ACHN (cell line): ENCODE results near the gene TMEM123.

Experiments used
- DNase-seq: peaks from one replicate; pipeline ENCODE4 v3.0.0-alpha.2; 2015
- in situ Hi-C: cut with HindIII; loops from 2 replicates; pipeline ENCODE4 v1.10.0; 2017; ENCODE audit warnings: low sequenced_read_pairs, low pct_ligation_motif_present, low pct_unique_long_range_greater_than_20kb

Gene TMEM123

GRCh38 chr11:102476812-102477211, 24.2 kb upstream of the TMEM123 start:
- in situ Hi-C loops: no loop called here
- no peak for DNase-seq

GRCh38 chr11:102476069-102476468, 23.5 kb upstream of the TMEM123 start:
- in situ Hi-C loops: no loop called here
- no peak for DNase-seq

GRCh38 chr11:102473543-102473942, 21.0 kb upstream of the TMEM123 start:
- DNase-seq: no peak

DNA sequence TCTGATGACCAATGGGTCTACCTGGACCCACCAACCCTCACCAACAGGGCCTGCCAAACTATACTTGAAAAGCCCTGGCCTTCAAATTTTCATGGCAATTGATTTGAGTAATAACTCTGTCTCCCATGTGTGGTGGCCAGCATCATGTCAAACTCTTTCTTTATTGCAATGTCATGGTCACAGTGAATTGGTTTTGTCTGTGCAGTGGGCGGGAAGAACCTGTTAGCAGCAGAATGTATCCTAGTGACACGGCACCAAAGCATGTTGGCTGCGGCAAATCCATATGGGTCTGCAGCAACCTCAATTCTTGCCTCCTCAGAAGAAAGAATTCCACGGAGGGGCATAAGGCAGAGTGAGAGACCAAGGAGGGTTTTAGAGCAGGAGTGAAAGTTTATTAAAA, 19.6 kb upstream of the TMEM123 start:
- DNase-seq: no peak
- in situ Hi-C loops: no loop called here

More at GRCh38 chr11:102473543-102473942, 21.0 kb upstream of the TMEM123 start:
- in situ Hi-C loops: no loop called here

DNA sequence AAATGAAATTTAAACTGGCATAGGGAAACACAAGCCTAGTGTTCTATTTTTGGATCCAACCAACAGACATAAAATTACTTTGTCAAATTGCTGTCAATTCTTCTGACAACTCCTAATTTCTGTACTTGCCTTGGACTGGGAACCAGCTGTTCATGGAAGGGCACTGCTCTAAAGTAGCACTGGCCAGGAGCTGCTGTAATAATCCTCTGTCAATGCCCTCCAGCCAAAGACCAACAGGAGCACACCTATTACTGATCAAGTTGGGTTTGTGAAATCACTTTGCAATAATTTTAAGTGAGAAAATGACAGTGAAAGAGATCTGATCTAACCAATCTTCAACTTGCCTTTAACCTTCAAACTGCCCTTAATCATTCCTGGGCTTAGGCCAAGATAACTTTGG, 18.9 kb upstream of the TMEM123 start:
- in situ Hi-C loops: no loop called here
- DNase-seq: no peak

DNA sequence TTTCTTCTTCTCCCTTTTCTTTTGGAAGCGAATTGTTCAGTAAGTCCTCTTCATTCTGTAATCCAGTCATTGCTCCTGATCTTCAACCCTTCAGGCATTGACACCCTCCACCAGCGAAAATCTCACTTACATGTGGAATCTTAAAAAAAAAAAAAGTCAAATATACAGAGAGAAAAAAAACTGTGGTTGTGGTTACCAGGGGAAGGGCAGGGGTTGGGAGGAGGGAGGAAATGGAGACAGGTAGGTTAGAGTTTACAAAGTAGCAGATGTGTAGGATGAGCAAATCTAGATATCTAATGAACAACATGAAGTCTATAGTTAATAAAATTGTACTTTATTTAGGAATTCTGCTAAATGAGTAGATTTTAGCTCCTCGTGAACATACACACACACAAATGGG, 17.7 kb upstream of the TMEM123 start:
- in situ Hi-C loops: no loop called here
- DNase-seq: no peak

- in situ Hi-C loops: no loop called here
- DNase-seq: no peak
Observed at GRCh38 chr11:102469196-102469821, 16.7 kb upstream of the TMEM123 start.

GRCh38 chr11:102468616-102469195, 16.1 kb upstream of the TMEM123 start:
- DNase-seq: no peak
- in situ Hi-C loops: no loop called here

- in situ Hi-C loops: no loop called here
- DNase-seq: no peak
Observed at GRCh38 chr11:102467853-102468580, 15.5 kb upstream of the TMEM123 start.

GRCh38 chr11:102467080-102467708, 14.6 kb upstream of the TMEM123 start:
- in situ Hi-C loops: no loop called here
- no peak for DNase-seq

DNA sequence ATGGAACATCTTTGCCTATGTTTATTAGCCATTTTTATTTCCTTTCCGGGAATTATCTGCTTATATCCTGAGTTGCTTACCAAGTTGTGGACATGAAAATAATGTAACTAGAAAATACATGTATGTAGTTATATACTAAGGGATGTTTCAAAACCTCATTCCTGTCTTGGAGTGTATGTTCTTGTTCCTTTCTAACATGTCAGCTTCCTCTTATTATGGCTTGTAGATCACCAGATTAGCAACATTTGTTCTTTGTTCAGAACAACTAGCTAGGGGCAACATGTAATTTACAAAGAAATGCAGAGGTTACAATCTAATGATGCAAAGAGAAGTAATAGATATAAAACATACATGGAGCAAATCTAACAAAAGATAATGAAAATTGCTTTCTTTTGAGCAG, 13.1 kb upstream of the TMEM123 start:
- in situ Hi-C loops: no loop called here
- DNase-seq: no peak

DNA sequence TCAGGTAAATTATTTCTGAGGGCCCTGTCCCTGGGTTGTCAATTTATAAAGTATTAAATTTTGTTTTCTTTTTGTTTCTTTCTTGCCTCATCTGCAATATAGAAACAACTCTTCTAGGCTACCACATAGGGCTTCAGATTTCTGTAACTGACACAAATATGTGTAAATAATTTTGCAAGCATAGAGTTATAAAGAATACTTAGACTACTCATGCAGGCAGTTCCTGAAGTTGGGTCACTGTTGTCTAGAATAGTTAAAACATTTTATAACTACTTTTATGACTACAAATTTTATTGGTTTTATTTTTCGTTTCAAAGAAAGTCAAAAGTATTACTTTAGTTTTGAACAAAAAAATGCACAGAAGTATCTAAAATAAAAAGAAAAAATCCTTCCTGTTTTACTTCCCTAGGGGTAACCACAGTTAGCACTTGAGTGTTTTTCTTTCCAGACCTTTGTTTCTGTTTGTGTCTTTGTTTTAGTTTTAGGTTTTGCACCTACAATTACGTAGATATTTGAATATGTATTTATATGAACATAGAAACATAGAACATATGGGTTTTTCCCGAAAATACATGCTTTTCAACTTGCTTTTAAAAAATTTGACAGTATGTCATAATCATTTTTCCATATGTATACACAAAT, 12.4 kb upstream of the TMEM123 start:
- in situ Hi-C loops: no loop called here
- DNase-seq: no peak

GRCh38 chr11:102464037-102464436, 11.5 kb upstream of the TMEM123 start:
- in situ Hi-C loops: no loop called here
- no peak for DNase-seq

DNA sequence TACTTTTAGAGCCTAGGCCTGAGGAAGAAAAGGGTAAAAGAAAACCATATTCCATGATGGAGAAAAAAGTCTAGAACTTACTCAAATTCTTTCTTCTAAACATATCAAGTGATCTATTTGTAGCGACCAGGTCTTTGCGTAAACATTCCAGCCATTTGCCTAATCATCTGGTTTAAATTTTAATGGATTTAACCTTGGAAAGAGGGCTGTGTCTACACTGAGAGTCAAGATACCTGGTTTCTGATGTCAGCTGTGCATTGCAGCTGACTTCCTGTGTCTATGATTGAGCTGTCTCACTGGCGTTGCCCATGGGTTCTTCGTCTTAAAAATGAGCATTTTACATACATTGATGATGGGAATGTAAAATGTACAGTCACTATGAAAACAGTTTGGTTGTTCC, 10.0 kb upstream of the TMEM123 start:
- in situ Hi-C loops: no loop called here

DNA sequence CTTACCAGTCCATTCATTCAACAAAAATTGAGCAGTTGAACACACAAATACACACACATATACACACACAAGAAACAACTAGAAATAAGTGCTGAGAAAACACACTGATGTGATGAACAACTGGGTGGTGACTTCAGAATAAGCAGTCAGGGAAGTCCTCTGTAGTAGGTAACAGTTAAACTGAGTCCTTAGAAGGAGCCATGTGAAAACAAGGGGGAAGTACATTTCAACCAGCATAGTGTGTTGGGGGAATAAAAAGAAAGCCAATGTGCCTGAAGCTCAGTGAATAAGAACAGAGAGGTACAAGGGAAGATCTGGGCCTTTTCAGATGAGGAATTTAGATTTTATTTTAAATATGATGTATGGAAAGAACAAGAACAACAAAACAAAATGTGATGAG, 6.8 kb upstream of the TMEM123 start:
- in situ Hi-C loops: no loop called here
- no peak for DNase-seq

More for the DNA sequence above, 10.0 kb upstream of the TMEM123 start:
- no peak for DNase-seq

DNA sequence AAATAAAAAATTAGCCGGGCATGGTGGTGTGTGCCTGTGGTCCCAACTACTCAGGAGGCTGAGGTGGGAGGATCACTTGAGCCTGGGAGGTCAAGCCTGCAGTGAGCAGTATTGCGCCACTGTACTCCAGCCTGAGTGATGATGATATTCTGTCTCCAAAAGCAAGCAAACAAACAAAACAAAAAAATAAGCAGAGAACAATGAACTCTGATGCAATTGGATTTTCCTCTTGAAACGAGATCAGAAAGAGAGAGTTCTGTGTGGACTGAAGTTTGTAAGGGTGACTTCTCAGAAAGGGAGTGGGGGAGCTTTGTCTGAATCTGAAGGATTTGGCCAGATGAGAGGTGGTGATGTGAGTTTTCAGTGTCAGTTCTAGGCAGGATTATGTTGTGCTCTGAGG, 6.0 kb upstream of the TMEM123 start:
- DNase-seq: no peak
- in situ Hi-C loops: no loop called here

DNA sequence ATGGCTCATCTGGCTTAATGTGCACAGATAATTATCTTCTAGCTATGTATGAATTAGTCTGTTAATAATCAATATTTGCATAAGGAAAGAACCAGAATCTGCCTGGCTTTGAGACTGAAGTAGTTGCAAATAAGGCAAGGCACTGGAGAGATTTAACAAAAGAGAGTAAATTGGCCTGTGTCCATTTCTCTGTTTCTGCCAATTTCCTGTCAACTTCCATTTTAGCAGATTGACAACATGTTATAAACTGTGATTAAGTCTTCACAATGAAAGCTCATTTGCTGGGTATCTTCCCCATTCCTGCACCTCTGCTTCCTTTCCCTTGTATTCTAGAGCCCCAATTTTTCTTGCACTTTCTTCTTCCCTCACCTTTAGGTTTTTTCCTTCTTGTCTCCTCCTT, 5.3 kb upstream of the TMEM123 start:
- DNase-seq: no peak
- in situ Hi-C loops: no loop called here

DNA sequence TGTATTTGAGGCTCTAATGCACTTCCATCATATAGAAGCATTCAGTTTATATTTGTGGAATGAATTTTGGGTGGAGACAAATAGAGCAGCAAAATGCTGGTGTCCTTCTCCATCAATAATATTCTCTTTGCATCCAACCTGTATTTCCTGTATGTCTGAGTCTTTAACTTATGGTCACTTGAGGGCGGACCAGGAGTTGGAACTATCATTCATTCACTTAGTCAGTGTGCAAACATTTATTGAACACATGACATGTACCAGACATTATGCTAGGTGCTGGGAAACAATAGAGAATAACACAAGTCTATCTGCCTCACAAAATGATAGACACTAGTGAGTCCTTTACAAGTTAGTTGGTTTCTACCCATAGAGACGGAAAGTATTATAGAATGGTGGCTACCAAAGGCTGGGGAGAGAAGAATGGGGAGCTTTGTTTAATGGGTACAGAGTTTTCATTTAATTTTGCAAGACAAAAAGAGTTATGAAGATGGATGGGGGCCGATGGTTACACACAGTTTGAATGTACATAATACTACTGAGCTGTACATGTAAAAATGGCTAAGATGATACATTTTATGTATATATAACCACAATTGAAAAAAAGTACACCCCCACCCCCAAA, 4.6 kb upstream of the TMEM123 start:
- in situ Hi-C loops: no loop called here
- DNase-seq: no peak

- in situ Hi-C loops: no loop called here
Observed at GRCh38 chr11:102456381-102456780, 3.8 kb upstream of the TMEM123 start.

More at GRCh38 chr11:102456381-102456780, 3.8 kb upstream of the TMEM123 start:
- no peak for DNase-seq
